ENCODE measurements around the gene RPS16.

The RPS16 gene

DNA sequence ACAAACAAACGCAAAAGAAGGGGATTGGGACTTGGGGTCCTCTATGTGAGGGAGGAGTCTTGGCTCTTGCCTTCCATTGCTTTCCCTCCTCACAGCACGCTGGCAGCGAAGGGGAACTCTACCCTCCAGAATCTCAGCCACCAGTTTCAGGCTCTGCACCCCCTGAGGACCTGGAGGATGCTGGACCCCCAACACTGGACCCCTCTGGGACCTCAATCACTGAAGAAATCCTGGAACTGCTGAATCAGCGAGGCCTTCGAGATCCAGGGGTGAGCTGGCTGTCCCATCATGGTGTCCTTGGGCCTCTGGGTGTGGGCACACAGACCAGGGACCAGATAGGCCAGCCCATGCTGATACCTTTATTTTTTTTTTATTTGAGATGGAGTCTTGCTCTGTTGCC, 13.7 kb downstream of the RPS16 start:
- no peak overlapping the region for H3K4me3 ChIP-seq (ENCODE audit: low read length)
- no peak for TF ChIP-seq ZNF274 (IDR thresholded peaks at IDR 0.05; ENCODE audit: low read depth, low read length)

DNA sequence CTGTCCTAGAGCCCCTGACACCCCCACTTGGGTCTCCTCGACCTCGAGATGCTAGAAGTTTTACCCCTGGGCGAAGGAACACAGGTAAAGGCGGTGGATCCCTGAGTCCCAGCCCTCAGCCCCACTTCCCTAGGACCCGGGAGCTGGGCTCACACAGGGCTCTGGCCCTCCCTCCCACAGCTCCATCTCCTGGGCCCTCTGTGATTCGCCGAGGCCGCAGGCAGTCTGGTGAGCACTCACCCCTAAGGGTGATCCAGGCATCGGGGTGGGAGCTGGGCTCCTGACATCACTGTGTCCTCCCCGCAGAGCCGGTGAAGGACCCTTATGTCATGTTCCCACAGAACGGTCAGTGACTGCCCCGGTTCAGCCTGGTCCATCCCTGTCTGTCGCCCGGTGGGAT, 15.0 kb downstream of the RPS16 start:
- H3K4me3 ChIP-seq (ENCODE audit: low read length): no peak overlapping the region
- TF ChIP-seq ZNF274 (IDR thresholded peaks at IDR 0.05; ENCODE audit: low read depth, low read length): no peak

DNA sequence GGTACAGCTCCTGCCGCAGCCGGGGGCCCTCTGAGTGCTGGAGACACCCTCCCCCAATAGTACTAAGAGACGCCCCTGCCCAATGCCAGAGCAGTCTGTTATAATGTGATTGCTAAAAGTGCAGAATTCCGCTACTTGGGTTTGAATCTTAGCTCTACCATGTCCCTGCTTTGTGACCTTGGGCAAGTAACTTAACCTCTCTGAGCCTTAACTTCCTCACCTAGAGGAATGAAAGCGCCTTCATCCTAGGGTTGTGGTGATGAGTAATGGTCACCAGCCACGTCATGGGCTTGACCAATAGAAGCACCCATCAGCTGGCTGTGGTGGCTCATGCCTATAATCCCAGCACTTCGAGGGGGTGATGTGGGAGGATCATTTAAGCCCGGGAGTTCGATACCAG, 16.7 kb downstream of the RPS16 start:
- no peak overlapping the region for H3K4me3 ChIP-seq (ENCODE audit: low read length)
- TF ChIP-seq ZNF274 (IDR thresholded peaks at IDR 0.05; ENCODE audit: low read depth, low read length): no peak

DNA sequence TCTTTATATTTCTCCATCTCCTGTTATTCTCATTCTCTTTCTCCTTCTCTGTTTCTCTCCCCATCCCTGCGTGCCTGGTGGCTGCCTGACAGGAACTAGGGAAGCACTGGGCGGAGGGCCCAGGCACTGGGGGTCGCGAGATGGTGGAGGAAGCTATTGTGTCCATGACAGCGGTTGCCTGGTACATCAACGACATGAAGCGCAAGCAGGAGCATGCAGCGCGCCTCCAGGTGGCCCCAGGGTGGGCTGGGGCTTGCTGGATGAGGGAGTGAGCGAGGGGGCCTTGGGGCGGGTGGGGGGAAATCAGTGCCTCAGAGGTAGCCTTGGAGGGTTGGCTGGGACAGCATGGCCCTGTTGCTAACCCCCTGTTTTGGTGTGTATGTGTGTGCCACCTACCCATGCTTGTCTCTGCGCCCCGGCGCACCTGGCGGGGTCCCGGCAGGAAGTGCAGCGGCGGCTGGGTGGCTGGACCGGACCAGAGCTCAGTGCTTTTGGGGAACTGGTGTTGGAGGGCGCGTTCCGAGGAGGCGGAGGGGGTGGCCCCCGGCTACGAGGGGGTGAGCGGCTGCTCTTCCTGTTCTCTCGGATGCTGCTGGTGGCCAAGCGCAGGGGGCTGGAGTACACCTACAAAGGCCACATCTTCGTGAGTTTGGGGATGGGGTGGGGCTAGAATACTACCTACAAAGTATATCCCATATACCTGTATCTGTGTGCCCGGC, 18.1 kb downstream of the RPS16 start:
- no peak overlapping the region for H3K4me3 ChIP-seq (ENCODE audit: low read length)
- no peak for TF ChIP-seq ZNF274 (IDR thresholded peaks at IDR 0.05; ENCODE audit: low read depth, low read length)

DNA sequence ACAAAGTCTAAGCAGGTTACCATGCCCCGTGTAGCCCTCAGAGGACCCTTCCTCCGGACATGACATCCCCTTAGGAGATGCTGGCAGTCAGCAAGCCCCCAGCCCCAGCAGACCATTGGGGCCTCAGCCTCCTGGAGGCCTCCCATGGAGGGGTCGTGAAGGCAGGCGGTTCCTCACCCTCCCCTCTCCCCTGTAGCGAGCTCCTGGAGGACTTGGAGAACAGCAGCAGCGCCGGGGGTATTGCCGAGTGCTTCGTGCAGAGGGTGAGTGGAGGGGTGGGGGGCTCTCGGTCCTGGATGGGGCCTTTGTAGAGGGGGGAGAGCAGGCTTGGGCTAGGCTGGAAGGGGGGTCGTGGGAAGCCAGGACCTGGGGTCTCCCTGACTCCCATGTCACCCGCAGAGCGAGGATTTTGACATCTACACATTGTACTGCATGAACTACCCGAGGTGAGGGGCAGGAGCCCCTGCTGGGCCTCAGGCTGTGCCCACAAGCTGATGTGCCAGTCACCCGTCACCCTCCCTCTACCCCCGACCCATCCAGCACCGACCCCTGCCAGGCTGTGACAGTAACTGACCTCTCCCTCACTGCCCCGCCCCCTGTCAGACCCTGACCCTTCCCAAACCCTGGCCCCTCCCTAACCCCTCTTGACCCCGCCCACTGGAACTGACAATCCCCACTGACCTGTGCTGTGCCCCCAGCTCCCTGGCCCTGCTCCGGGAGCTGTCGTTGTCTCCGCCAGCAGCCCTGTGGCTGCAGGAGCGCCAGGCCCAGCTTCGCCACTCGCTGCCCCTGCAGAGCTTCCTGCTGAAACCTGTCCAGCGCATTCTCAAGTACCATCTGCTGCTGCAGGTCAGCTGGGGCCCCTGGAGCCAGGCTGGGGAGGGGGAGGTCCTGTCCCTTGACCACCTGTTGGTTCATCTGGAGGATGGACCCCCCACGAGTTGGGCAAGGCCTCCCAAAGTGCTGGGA, 19.3 kb downstream of the RPS16 start:
- TF ChIP-seq ZNF274 (IDR thresholded peaks at IDR 0.05; ENCODE audit: low read depth, low read length): no peak

DNA sequence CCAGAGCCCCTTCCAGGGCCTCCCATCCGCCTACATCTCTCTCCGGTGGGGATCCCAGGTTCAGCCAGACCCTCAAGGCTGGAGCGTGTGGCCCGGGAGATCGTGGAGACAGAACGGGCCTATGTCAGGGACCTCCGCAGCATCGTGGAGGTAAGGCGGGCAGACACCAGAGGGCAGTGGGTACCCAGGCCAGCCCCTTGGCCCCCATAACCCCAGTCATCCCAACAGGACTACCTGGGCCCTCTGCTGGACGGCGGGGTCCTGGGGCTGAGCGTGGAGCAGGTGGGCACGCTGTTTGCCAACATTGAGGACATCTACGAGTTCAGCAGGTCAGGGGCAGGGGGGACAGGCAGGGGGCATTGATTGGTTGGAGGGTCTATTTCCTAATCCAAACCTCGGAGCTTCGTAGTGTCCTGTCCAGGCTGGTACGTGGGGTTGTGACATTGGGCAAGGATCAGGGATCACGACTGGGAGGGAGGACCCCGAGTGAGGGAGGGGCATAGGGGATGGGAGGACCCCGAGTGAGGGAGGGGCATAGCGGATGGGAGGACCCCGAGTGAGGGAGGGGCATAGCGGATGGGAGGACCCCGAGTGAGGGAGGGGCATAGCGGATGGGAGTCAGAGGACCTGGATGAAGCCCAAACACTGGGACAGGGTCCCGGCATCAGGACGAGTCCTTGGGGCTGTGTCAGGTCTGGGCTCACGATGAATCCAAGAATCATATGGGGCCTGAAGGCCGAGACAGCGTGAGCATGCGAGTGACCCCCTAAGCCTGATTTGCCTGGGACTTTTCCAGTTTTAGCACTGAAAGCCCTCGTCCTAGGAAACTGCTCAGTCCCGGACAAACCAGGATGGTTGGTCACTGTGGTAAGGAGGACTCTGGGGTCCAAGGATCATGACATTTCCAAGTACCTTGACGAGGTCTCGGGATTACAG, 20.4 kb downstream of the RPS16 start:
- no peak overlapping the region for H3K4me3 ChIP-seq (ENCODE audit: low read length)
- TF ChIP-seq ZNF274 (IDR thresholded peaks at IDR 0.05; ENCODE audit: low read depth, low read length): no peak

More for the DNA sequence above, 19.3 kb downstream of the RPS16 start:
- no peak overlapping the region for H3K4me3 ChIP-seq (ENCODE audit: low read length)

DNA sequence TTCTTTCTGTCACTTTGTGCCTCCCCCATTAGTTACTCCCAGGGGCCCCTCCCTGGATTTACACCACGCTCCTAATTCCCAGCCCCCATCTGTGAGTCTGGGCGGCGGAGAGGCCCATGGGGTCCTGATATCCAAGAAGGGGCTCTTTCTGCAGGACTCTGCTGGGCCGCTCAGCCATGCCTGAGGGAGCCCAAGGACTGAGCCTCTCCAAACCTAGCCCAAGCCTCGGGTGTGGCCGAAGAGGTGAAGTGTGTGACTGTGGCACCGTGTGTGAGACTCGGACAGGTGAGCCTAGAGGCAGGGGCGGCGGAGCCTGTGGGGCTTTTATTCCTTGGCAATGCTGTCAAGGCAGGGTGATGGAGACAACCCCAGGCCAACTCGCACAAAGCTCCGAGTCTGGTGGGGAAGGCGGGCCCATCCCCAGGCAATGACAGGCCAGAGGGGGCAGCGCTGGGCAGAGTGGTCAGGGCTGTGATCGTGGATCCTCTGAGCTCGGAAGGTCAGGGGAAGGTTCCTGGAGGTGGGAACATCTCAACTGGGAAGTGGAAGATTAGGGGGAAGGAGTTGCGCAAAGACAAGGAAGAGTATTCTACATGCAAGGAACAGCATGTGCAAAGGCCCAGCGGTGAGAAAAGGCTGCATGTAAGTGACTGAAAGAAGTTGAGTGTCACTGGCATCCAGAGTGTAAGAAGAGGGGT, 21.7 kb downstream of the RPS16 start:
- H3K4me3 ChIP-seq (ENCODE audit: low read length): peak overlapping the region; percentile 96
- TF ChIP-seq ZNF274 (IDR thresholded peaks at IDR 0.05; ENCODE audit: low read depth, low read length): no peak

DNA sequence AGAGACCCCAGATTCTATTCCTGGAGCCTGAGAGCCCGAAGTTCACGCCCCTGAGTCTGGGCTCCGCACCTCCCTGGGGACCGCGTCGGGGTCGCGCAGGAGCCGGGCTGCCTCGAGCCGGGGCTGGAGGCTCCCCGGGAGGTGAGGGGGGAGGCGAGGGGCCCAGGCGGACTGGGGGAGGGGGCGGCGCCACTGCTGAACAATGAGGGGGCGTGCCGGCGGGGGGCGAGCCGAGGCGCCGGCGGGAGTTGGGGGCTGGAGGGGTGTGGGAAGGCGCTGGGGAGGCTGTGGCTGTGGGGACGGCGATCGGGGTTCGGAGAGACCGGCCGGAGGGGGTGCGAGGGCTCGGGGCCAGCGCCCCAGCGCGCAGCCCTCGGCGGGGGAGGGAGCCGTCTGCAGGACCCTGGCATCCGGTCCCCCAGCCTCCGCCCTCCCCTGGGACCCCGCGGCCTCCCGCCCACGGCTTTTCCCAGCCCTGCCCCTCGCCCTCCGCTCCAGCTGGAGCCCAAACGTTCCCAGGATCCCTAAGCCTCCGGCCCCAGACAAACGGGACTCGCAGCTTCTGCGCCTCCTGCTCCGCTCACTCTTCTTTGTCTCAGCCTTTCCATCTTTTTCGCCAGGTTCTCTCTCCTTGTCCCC, 22.4 kb downstream of the RPS16 start:
- TF ChIP-seq ZNF274 (IDR thresholded peaks at IDR 0.05; ENCODE audit: low read depth, low read length): no peak
- H3K4me3 ChIP-seq (ENCODE audit: low read length): peak overlapping the region; percentile 96

DNA sequence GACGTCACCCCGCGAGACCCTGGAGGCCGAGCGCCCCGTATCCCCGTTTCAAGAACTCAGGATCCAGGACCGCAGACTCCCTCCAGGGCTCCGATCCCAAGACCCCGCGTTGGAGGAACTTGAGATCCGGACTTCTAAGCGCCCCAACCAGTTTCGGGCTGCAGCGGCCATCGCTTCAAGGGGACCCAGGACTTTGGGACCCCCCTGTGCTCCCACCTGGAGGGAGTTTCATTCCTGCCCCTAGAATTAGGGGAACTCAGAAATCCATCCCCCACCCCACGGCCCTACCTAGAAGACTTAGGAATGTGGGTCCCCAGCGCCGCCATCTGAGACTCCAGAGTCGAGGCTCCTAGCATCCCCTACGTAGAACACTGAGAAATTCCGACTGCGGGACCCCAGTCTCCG, 22.9 kb downstream of the RPS16 start:
- peak overlapping the region; percentile 96 for H3K4me3 ChIP-seq (ENCODE audit: low read length)
- no peak for TF ChIP-seq ZNF274 (IDR thresholded peaks at IDR 0.05; ENCODE audit: low read depth, low read length)

DNA sequence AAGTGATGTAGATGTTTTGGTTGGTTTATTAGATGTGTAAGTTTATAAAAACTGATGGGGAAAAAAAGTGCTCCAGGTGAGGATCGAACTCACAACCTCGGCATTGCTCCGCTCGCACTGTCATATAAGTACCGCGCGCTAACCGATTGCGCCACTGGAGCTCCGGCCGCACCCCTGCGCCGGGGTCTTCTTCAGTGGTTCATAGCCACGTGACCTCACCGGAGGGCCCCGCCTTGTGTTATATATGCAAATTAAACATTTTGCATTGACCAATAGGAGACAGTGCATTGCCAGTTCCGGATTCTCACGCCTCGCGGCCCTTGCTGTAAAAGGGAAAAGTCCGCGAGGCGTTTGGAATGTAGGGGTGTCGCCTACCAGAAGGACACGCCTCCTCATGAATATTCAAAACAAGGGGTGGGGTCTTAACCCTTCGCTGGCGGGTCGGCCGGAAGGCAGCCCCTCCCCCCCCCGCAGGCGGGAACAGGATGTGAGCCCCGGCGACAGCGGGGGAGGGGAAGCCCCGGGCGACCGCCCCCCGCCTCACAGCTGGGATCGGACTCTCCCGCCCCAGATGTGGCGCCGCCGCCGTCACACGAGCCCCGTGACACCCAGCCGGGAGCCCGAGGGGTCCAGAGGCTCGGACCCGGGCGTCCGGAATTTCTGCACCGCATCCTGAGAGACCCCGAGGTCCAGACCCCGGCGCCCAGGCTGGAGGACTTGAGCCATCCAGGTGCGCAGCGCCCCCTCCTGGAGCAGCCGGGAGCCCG, 23.5 kb downstream of the RPS16 start, which contains the start of gene PLEKHG2:
PLEKHG2 (plus strand) TSS at position 570 of the 767 bp plus-strand sequence. CDS start 1,418 bp downstream, outside the sequence.
- peak within 1 kb of the TSS; percentile 96 for H3K4me3 ChIP-seq (ENCODE audit: low read length)
- TF ChIP-seq ZNF274 (IDR thresholded peaks at IDR 0.05; ENCODE audit: low read depth, low read length): no peak

DNA sequence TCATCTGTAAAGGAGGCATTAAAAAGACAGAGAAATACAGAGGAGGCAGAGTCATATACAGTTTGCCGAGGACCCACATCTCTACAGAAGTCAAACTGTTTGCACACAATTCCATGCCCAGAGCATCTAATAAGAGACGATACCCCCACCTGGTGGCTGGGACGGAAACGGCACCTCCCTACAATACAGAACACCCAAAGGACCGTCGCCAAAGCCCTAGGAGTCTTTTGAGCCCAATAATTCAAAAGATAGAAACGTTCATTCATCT, 24.0 kb downstream of the RPS16 start:
- no peak for TF ChIP-seq ZNF274 (IDR thresholded peaks at IDR 0.05; ENCODE audit: low read depth, low read length)
- H3K4me3 ChIP-seq (ENCODE audit: low read length): no peak overlapping the region

DNA sequence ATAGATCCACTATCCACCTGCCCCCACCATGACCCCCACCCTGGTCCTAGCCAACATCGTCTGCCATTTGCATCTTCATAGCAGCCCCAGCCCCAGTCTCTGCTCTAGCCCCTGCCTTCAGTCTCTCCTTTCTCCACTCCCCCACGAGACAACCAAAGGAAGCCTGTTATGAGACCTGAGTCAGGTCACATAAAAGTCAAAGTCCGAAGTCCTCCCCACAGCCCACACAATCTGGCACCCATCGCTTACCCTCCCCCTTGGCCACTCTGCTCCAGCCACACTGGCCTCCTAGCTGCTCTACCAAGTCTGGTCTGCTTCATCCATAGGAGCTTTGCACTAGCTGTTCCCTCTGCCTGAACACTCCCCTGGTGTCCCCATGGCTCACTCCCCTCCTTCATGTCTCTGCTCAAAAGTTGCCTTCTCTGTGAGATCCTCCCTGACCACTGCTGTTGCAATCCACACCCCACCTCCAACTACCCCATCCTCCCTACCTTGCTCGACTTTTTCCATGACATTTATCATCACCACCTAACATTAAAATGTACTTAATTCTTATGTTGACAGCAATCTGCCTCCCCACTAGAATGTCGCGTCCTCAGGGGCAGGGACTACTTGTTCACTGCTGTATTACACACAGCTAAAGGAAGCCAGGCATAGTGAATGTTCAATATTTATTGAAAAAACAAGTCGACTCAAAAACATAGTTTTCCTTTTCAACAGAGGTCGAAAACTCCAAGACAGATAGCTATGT, 24.5 kb downstream of the RPS16 start:
- H3K4me3 ChIP-seq (ENCODE audit: low read length): no peak overlapping the region; the same call in 1 of the 2 replicates
- TF ChIP-seq ZNF274 (IDR thresholded peaks at IDR 0.05; ENCODE audit: low read depth, low read length): no peak

All from GM08714 (cell line).